VCaP (cell line): ENCODE data around the gene DBI.

Experiments
- H3K27ac ChIP-seq: fragments of 450-650 bp; 2 replicates; pipeline ENCODE4 v1.5.1; 2017
- CTCF ChIP-seq: fragments of 450-650 bp; conservative IDR thresholded peaks from 2 replicates; pipeline ENCODE4 v1.5.1; 2017; ENCODE audit warnings: mild to moderate bottlenecking, moderate library complexity

The DBI gene

GRCh38 chr2:119341684-119342083 is 25.1 kb upstream of the DBI start:
- no peak for TF ChIP-seq CTCF
- H3K27ac ChIP-seq = no peak overlapping the region

- no peak overlapping the region for H3K27ac ChIP-seq
- TF ChIP-seq CTCF = no peak
Observed at GRCh38 chr2:119349289-119349688, 17.5 kb upstream of the DBI start.

- no peak; the same call in 1 of the 2 replicates for TF ChIP-seq CTCF
- H3K27ac ChIP-seq = no peak overlapping the region
Observed at GRCh38 chr2:119350311-119350998, 16.3 kb upstream of the DBI start.

GRCh38 chr2:119352357-119352756 is 14.4 kb upstream of the DBI start:
- no peak for TF ChIP-seq CTCF

GRCh38 chr2:119354860-119355259 is 11.9 kb upstream of the DBI start:
- no peak for TF ChIP-seq CTCF
- no peak overlapping the region for H3K27ac ChIP-seq

More at GRCh38 chr2:119352357-119352756, 14.4 kb upstream of the DBI start:
- no peak overlapping the region for H3K27ac ChIP-seq

- no peak overlapping the region for H3K27ac ChIP-seq
Observed at GRCh38 chr2:119359774-119360173, 7.0 kb upstream of the DBI start.

GRCh38 chr2:119360423-119360966 is 6.3 kb upstream of the DBI start:
- no peak for TF ChIP-seq CTCF
- no peak overlapping the region for H3K27ac ChIP-seq

More at GRCh38 chr2:119359774-119360173, 7.0 kb upstream of the DBI start:
- TF ChIP-seq CTCF = no peak
